ENCODE measurements around the gene USO1. TPM values are rescaled to one million over a fixed set of nuclear protein-coding genes. Genes with fewer than 3 reads are reported as not detected.
"Not testable (repeated sequence)": the region's sequence is repeated elsewhere in the genome, so short reads cannot be mapped to it uniquely, and the experiment has no call there.

Gene USO1
- total RNA-seq, 2 experiments from 2014 or later, result 43.4 to 45.9 TPM

GRCh38 chr4:75786938-75787337 lies 62.6 kb downstream of the USO1 start:
- Mint-ChIP-seq H3K9me3 (no peaks in the 10 kb centered on the region), H3K27me3 (no peaks in the 10 kb centered on the region), H3K4me3 (no peak overlapping the region), H3K4me1 (peaks cover 4% of the 10 kb centered on the region), H3K36me3 (ENCODE audit: low read depth) (peaks cover 30% of the 10 kb centered on the region), H3K27ac (no peak overlapping the region)
- DNase-seq, result no peak
- ChIA-PET POLR2A (no interaction called here), CTCF (no interaction called here)

DNA sequence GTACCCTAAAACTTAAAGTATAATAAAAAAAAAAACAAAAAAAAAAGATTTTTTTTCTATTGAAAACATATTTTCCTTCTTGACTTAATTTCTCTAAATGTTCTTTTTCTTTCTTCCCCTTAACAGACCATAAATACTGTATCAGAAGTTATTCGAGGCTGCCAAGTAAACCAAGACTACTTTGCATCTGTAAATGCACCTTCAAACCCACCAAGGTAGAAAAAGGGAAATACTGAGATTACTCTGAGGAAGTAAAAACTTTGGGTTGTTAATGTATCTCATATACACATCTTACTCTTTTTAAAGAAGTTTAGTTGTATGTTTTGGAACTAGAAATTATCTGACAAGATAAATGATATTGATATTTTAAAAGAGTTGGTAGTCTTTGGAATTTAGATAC lies 65.6 kb downstream of the USO1 start:
- ChIA-PET CTCF (interaction anchor here (0.5 kb wide), 1 partner anchor 178 kb away, joined by 5 read pairs; no protein-coding TSS in a partner anchor), POLR2A (no interaction called here)
- no peak overlapping the region for H3K27ac Mint-ChIP-seq
- H3K4me1 Mint-ChIP-seq, result peaks cover 3% of the 10 kb centered on the region
- H3K27me3 Mint-ChIP-seq, result no peaks in the 10 kb centered on the region
- no peaks in the 10 kb centered on the region for H3K9me3 Mint-ChIP-seq
- no peak overlapping the region for H3K4me3 Mint-ChIP-seq
- no peak for DNase-seq
- H3K36me3 Mint-ChIP-seq (ENCODE audit: low read depth), result peaks cover 32% of the 10 kb centered on the region

GRCh38 chr4:75800972-75801371 lies 76.6 kb downstream of the USO1 start:
- ChIA-PET POLR2A (no interaction called here), CTCF (interaction anchor here (1.4 kb wide), 2 partner anchors 77 to 93 kb away, joined by 3 to 4 read pairs; partner anchors contain the start of gene USO1)
- Mint-ChIP-seq H3K4me3 (no peak overlapping the region), H3K27me3 (no peaks in the 10 kb centered on the region), H3K27ac (no peak overlapping the region), H3K36me3 (ENCODE audit: low read depth) (peaks cover 38% of the 10 kb centered on the region), H3K9me3 (no peaks in the 10 kb centered on the region), H3K4me1 (no peaks in the 10 kb centered on the region)
- DNase-seq, result no peak

GRCh38 chr4:75806035-75806434 lies 81.7 kb downstream of the USO1 start:
- peaks cover 44% of the 10 kb centered on the region for H3K36me3 Mint-ChIP-seq (ENCODE audit: low read depth)
- DNase-seq, H3K27ac Mint-ChIP-seq, H3K4me3 Mint-ChIP-seq, H3K9me3 Mint-ChIP-seq, H3K27me3 Mint-ChIP-seq, H3K4me1 Mint-ChIP-seq, POLR2A ChIA-PET: not testable (repeated sequence)
- CTCF ChIA-PET, result interaction anchor here (0.7 kb wide), 1 partner anchor 81 kb away, joined by 3 read pairs; no protein-coding TSS in a partner anchor

DNA sequence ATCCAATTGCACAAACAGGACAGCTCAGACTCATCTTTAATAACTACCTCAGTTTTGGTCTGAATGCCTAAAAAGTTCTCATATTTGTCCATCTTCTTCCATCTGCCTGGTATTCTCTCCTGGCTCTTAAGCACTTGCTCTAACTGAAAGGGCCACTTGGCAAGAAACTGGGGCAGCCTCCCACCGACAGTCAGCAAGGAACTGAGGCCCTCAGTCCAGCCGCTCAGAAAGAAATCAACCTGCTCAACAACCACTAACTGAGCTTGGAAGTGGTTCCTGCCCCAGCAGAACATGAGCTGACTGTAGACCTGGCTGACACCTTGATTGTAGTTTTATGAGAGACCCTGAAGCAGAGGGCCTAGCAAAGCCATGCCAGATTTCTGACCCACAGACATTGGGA lies 93.5 kb downstream of the USO1 start:
- no peak for DNase-seq
- no peak overlapping the region for H3K4me3 Mint-ChIP-seq
- H3K4me1 Mint-ChIP-seq, result no peaks in the 10 kb centered on the region
- no peaks in the 10 kb centered on the region for H3K27me3 Mint-ChIP-seq
- ChIA-PET POLR2A (no interaction called here), CTCF (interaction anchor here (0.6 kb wide), 1 partner anchor 77 kb away, joined by 3 read pairs; no protein-coding TSS in a partner anchor)
- no peaks in the 10 kb centered on the region for H3K9me3 Mint-ChIP-seq
- peaks cover 30% of the 10 kb centered on the region for H3K36me3 Mint-ChIP-seq (ENCODE audit: low read depth)
- no peak overlapping the region for H3K27ac Mint-ChIP-seq

DNA sequence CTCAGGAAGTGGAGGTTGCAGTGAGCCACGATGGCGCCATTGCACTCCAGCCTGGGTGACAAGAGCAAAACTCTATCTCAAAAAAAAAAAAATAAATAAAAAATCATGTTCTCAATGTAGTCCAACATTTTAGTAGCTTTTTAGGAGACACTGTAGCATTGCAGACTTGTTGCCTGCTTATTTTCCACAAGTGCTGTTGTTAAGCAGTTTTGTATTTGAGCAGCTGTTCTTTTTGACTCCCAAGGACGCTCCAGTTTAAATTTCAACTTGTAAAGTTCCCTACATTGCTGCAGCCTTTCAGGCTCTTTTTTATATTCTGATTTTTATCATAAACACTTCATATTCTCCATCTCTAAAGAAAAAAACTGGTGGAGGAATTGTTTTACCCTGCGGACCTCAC lies 94.7 kb downstream of the USO1 start:
- Mint-ChIP-seq H3K27ac (no peak overlapping the region), H3K27me3 (no peaks in the 10 kb centered on the region), H3K36me3 (ENCODE audit: low read depth) (peaks cover 22% of the 10 kb centered on the region), H3K4me3 (no peak overlapping the region), H3K4me1 (no peaks in the 10 kb centered on the region), H3K9me3 (no peaks in the 10 kb centered on the region)
- no peak for DNase-seq
- ChIA-PET CTCF (no interaction called here), POLR2A (no interaction called here)

- Mint-ChIP-seq H3K36me3 (ENCODE audit: low read depth) (peaks cover 11% of the 10 kb centered on the region), H3K9me3 (no peaks in the 10 kb centered on the region), H3K27me3 (no peaks in the 10 kb centered on the region), H3K4me3 (no peak overlapping the region), H3K27ac (no peak overlapping the region), H3K4me1 (no peaks in the 10 kb centered on the region)
- ChIA-PET CTCF (interaction anchor here (0.6 kb wide), 1 partner anchor 61 kb away, joined by 3 read pairs; no protein-coding TSS in a partner anchor), POLR2A (no interaction called here)
- no peak for DNase-seq
Observed at GRCh38 chr4:75820197-75820596, 95.8 kb downstream of the USO1 start.

GRCh38 chr4:75820676-75821075 lies 96.3 kb downstream of the USO1 start:
- POLR2A ChIA-PET, result no interaction called here
- H3K9me3 Mint-ChIP-seq, result no peaks in the 10 kb centered on the region

DNA sequence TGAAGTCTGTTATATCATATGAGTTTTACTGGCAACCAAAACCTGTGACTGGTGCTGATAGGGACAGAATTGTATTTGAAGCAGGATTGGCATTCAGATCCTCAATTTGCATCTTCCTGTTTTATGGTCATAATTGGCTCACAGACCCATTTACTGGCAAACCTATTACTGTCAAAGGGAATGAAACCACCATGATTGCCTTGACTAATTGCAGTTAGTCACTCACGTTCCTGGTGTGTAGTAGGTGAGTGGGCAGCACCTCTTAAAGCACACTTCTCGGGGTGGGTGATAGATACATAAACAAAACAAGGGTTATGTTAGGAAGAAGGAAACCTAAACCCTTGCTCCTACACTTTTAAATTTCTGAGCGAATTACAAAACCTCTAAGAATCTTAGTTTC lies 96.8 kb downstream of the USO1 start:
- H3K27me3 Mint-ChIP-seq, result no peaks in the 10 kb centered on the region
- H3K4me1 Mint-ChIP-seq, result no peaks in the 10 kb centered on the region
- no peak overlapping the region for H3K4me3 Mint-ChIP-seq
- ChIA-PET CTCF (interaction anchor here (1.3 kb wide), 1 partner anchor 27 kb away, joined by 4 read pairs; no protein-coding TSS in a partner anchor), POLR2A (no interaction called here)
- H3K27ac Mint-ChIP-seq, result no peak overlapping the region
- H3K9me3 Mint-ChIP-seq, result no peaks in the 10 kb centered on the region
- no peak for DNase-seq
- peaks cover 2% of the 10 kb centered on the region for H3K36me3 Mint-ChIP-seq (ENCODE audit: low read depth)

More at GRCh38 chr4:75820676-75821075, 96.3 kb downstream of the USO1 start:
- no peak for DNase-seq
- no peaks in the 10 kb centered on the region for H3K27me3 Mint-ChIP-seq
- H3K27ac Mint-ChIP-seq, result no peak overlapping the region
- no peak overlapping the region for H3K4me3 Mint-ChIP-seq
- CTCF ChIA-PET, result interaction anchor here (0.6 to 1.3 kb wide), 2 partner anchors 27 to 60 kb away, joined by 3 to 4 read pairs; no protein-coding TSS in a partner anchor
- no peaks in the 10 kb centered on the region for H3K4me1 Mint-ChIP-seq
- H3K36me3 Mint-ChIP-seq (ENCODE audit: low read depth), result peaks cover 6% of the 10 kb centered on the region

DNA sequence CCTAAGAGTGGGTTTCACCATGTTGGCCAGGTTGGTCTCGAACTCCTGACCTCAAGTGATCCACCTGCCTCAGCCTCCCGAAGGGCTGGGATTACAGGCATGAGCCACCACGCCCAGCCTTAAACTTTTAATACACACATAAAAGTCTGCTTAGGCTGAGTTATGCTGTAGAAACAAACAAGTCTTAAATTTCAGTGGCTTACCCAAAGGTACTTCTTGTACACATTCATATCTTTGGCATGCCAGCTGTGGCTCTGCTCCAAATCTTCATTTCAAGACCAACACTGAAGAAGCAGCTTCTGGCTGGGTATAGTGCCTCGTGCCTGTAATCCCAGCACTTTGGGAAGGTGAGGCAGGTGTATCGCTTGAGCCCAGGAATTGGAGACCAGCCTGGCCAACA lies 97.6 kb downstream of the USO1 start:
- no peak overlapping the region for H3K27ac Mint-ChIP-seq
- CTCF ChIA-PET, result interaction anchor here (1.3 kb wide), 1 partner anchor 26 kb away, joined by 4 read pairs; no protein-coding TSS in a partner anchor
- no peaks in the 10 kb centered on the region for H3K4me1 Mint-ChIP-seq
- DNase-seq, result no peak
- H3K36me3 Mint-ChIP-seq (ENCODE audit: low read depth), result no peaks in the 10 kb centered on the region
- POLR2A ChIA-PET, result no interaction called here
- no peak overlapping the region for H3K4me3 Mint-ChIP-seq
- no peaks in the 10 kb centered on the region for H3K27me3 Mint-ChIP-seq
- H3K9me3 Mint-ChIP-seq, result no peaks in the 10 kb centered on the region

GRCh38 chr4:75822416-75822815 lies 98.0 kb downstream of the USO1 start:
- DNase-seq, result no peak
- Mint-ChIP-seq H3K4me3 (no peak overlapping the region), H3K27me3 (no peaks in the 10 kb centered on the region), H3K36me3 (ENCODE audit: low read depth) (no peaks in the 10 kb centered on the region), H3K4me1 (no peaks in the 10 kb centered on the region), H3K9me3 (no peaks in the 10 kb centered on the region), H3K27ac (no peak overlapping the region)
- ChIA-PET POLR2A (no interaction called here), CTCF (no interaction called here)

- Mint-ChIP-seq H3K27ac (no peak overlapping the region), H3K36me3 (ENCODE audit: low read depth) (no peaks in the 10 kb centered on the region), H3K4me1 (no peaks in the 10 kb centered on the region), H3K4me3 (no peak overlapping the region), H3K27me3 (peaks cover 3% of the 10 kb centered on the region), H3K9me3 (no peaks in the 10 kb centered on the region)
- POLR2A ChIA-PET, result no interaction called here
- DNase-seq, result no peak
- CTCF ChIA-PET, result no interaction called here
Observed at GRCh38 chr4:75823812-75824211, 99.4 kb downstream of the USO1 start.

DNA sequence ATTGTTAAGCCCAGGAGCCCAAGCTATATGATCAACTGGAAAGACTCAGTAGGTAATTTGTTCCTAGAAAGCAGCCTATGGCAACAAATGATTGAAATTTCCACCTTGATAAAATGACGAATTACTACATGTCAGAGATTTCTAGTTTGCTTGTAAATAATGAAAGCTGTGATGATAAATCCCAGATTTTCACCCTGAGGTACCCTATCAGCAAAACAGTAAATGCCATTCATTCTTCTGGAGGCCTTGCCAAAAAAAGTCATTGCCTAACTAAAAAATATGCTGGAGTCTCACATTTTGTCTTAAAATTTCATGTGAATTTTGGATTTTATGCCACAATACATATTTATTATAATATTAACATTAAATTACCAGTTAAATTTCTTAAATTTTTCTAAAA lies 106.5 kb downstream of the USO1 start:
- ChIA-PET CTCF (no interaction called here), POLR2A (no interaction called here)
- Mint-ChIP-seq H3K4me3 (no peak overlapping the region), H3K36me3 (ENCODE audit: low read depth) (no peaks in the 10 kb centered on the region), H3K27me3 (peaks cover 9% of the 10 kb centered on the region), H3K9me3 (no peaks in the 10 kb centered on the region), H3K4me1 (peaks cover 2% of the 10 kb centered on the region), H3K27ac (no peak overlapping the region)
- DNase-seq, result no peak

GRCh38 chr4:75831856-75832405 lies 107.6 kb downstream of the USO1 start:
- H3K27ac Mint-ChIP-seq, result no peak overlapping the region
- H3K9me3 Mint-ChIP-seq, result no peaks in the 10 kb centered on the region
- peaks cover 9% of the 10 kb centered on the region for H3K27me3 Mint-ChIP-seq
- ChIA-PET POLR2A (no interaction called here), CTCF (no interaction called here)
- H3K4me1 Mint-ChIP-seq, result peaks cover 2% of the 10 kb centered on the region
- H3K36me3 Mint-ChIP-seq (ENCODE audit: low read depth), result no peaks in the 10 kb centered on the region
- no peak for DNase-seq
- no peak overlapping the region for H3K4me3 Mint-ChIP-seq
